Astrocyte (in vitro differentiated cells and primary cell): ENCODE data around the gene ZNF749. TPM values are rescaled to one million over a fixed set of nuclear protein-coding genes. Genes with fewer than 3 reads are reported as not detected.

ENCODE experiments used
- DNase-seq: peaks from one replicate; pipeline ENCODE4 v3.0.0-alpha.2; 2010; ENCODE audit warnings: low read depth
- FAIRE-seq: peaks from 2 replicates; lab custom pipeline; 2011; peaks lifted over from hg19 to GRCh38; lab: Jason Lieb, UNC
- H2AFZ ChIP-seq: 2 replicates; pipeline ENCODE4 v1.6.0; 2012; ENCODE audit warnings: low read depth, low read length, inconsistent platforms
- H3K27ac ChIP-seq: 2 replicates; pipeline ENCODE4 v1.5.1; 2011; ENCODE audit warnings: low read depth, low read length, inconsistent platforms
- H3K27me3 ChIP-seq: 2 replicates; pipeline ENCODE4 v1.6.0; 2011; ENCODE audit warnings: low read length, inconsistent platforms; ENCODE audit not compliant: insufficient read depth
- H3K36me3 ChIP-seq: 2 replicates; pipeline ENCODE4 v1.5.1; 2011; ENCODE audit warnings: low read length, inconsistent platforms; ENCODE audit not compliant: insufficient read depth
- H3K4me1 ChIP-seq: 2 replicates; pipeline ENCODE4 v1.5.1; 2011; ENCODE audit warnings: low read length, inconsistent platforms; ENCODE audit not compliant: insufficient read depth
- H3K4me2 ChIP-seq: 2 replicates; pipeline ENCODE4 v1.6.0; 2012; ENCODE audit warnings: low read length, inconsistent platforms
- H3K4me3 ChIP-seq: 2 replicates; pipeline ENCODE4 v1.5.1; 2011; ENCODE audit warnings: low read depth, mild to moderate bottlenecking, low read length, inconsistent platforms; ENCODE audit not compliant: insufficient read depth
- H3K79me2 ChIP-seq: 2 replicates; pipeline ENCODE4 v1.6.0; 2012; ENCODE audit warnings: mild to moderate bottlenecking, low read length, inconsistent platforms; ENCODE audit not compliant: insufficient read depth
- H3K9ac ChIP-seq: 2 replicates; pipeline ENCODE4 v1.6.0; 2012; ENCODE audit warnings: mild to moderate bottlenecking, low read length, inconsistent platforms
- H3K9me3 ChIP-seq: 2 replicates; pipeline ENCODE4 v1.5.1; 2012; ENCODE audit warnings: low read depth, mild to moderate bottlenecking, low read length, inconsistent platforms; ENCODE audit not compliant: insufficient read depth
- H4K20me1 ChIP-seq: 2 replicates; pipeline ENCODE4 v1.6.0; 2012; ENCODE audit warnings: low read length, inconsistent platforms; ENCODE audit not compliant: insufficient read depth
- H3K27ac Mint-ChIP-seq: one replicate; pipeline ENCODE4 v1.8.0; 2021; ENCODE audit warnings: mild to moderate bottlenecking, mixed read lengths; ENCODE audit not compliant: unreplicated experiment
- H3K27me3 Mint-ChIP-seq: one replicate; pipeline ENCODE4 v1.8.0; 2021; ENCODE audit warnings: low read depth, mixed read lengths; ENCODE audit not compliant: unreplicated experiment
- H3K36me3 Mint-ChIP-seq: one replicate; pipeline ENCODE4 v1.8.0; 2021; ENCODE audit warnings: low read depth, mixed read lengths; ENCODE audit not compliant: unreplicated experiment
- H3K4me1 Mint-ChIP-seq: one replicate; pipeline ENCODE4 v1.8.0; 2021; ENCODE audit warnings: low read depth, mixed read lengths; ENCODE audit not compliant: unreplicated experiment
- H3K4me3 Mint-ChIP-seq: one replicate; pipeline ENCODE4 v1.8.0; 2021; ENCODE audit warnings: mild to moderate bottlenecking, moderate library complexity, mixed read lengths; ENCODE audit not compliant: unreplicated experiment
- H3K9me3 Mint-ChIP-seq: one replicate; pipeline ENCODE4 v1.8.0; 2021; ENCODE audit warnings: mild to moderate bottlenecking, mixed read lengths; ENCODE audit not compliant: unreplicated experiment
- CTCF ChIP-seq: IDR thresholded peaks from 2 replicates; pipeline ENCODE4 v1.5.1; 2011; ENCODE audit warnings: low read depth, mild to moderate bottlenecking, inconsistent platforms, low read length, moderate library complexity; ENCODE audit not compliant: insufficient read depth
- EZH2 ChIP-seq: IDR thresholded peaks from 2 replicates; pipeline ENCODE4 v1.6.1; 2012; ENCODE audit warnings: mild to moderate bottlenecking, low read length, inconsistent platforms; ENCODE audit not compliant: insufficient read depth
- total RNA-seq: library from RNA; stranded (reverse); gene quantifications from 2 replicates; pipeline ENCODE4 v1.2.1, GENCODE V29; 2021

The ZNF749 gene
- total RNA-seq, 1 donor from 2014 or later = 16.2 TPM

DNA sequence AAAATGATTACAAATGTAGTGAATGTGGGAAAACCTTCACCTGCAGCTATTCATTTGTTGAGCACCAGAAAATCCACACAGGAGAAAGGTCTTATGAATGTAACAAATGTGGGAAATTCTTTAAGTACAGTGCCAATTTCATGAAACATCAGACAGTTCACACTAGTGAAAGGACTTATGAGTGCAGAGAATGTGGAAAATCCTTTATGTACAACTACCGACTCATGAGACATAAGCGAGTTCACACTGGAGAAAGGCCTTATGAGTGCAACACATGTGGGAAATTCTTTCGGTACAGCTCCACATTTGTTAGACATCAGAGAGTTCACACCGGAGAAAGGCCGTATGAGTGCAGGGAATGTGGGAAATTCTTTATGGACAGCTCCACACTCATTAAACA lies 36.3 kb upstream of the ZNF749 start:
- Mint-ChIP-seq H3K27ac (no peak overlapping the region), H3K4me1 (peaks cover 3% of the 10 kb centered on the region), H3K9me3 (peaks cover 19% of the 10 kb centered on the region), H3K36me3 (peaks cover 62% of the 10 kb centered on the region), H3K27me3 (no peaks in the 10 kb centered on the region), H3K4me3 (no peak overlapping the region)
- DNase-seq (no peak), FAIRE-seq (no peak)
- Histone ChIP-seq H3K4me3 (no peak overlapping the region), H3K4me1 (no peaks in the 10 kb centered on the region), H3K36me3 (peaks cover 26% of the 10 kb centered on the region), H3K4me2 (no peak overlapping the region), H3K27me3 (no peaks in the 10 kb centered on the region), H2AFZ (no peak overlapping the region), H3K9ac (no peak overlapping the region), H3K79me2 (peaks cover 35% of the 10 kb centered on the region), H3K9me3 (peaks cover 59% of the 10 kb centered on the region), H4K20me1 (no peaks in the 10 kb centered on the region), H3K27ac (no peak overlapping the region)
- TF ChIP-seq EZH2 = no peak
- TF ChIP-seq CTCF = no peak

DNA sequence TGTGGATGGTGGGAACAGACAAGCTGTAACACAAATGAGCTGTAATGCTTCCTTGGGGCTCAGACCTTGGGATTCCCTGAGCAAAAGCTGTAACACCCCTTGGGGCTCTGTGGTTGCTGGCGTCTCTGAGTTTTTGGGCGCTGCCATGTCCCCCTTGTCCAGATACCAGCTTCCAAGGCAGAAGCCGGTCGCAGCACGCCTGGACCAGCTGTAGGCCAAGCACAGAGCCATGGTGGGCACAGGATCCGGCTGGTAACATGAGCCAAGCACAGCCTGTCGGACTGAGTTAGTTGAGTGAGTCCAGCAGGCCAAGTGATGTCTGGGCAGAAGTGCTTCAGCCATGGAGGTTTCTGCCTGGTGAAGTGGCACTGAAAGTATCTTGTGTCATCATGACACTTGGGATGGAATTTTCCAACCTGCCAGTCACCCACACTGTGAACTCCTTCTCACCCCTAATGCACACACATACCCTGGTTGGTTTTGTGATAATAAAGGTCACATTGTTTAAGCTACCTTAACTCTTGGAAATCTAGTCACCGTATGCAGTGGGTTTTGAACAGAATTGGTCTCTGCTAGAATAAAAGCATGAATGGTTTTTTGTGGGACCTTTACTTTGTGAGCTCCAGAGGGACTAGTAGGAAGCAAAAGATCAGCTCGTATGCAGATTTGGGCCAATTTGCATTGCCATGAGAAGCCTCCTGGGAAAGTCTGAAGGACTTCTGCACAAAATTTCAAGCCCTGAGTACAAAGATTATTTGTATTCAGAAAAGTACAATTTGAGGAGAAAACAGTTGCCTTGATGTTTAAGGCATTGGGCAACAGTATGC lies 31.2 kb upstream of the ZNF749 start:
- Histone ChIP-seq H3K4me2 (no peak overlapping the region), H2AFZ (no peak overlapping the region), H4K20me1 (no peaks in the 10 kb centered on the region), H3K4me1 (no peaks in the 10 kb centered on the region), H3K4me3 (no peak overlapping the region), H3K27me3 (no peaks in the 10 kb centered on the region), H3K9me3 (peaks cover 39% of the 10 kb centered on the region), H3K27ac (no peak overlapping the region), H3K79me2 (peaks cover 2% of the 10 kb centered on the region), H3K36me3 (peaks cover 10% of the 10 kb centered on the region), H3K9ac (no peak overlapping the region)
- H3K36me3 Mint-ChIP-seq = peaks cover 28% of the 10 kb centered on the region
- peak overlapping the region; percentile 14 for H3K27ac Mint-ChIP-seq
- peaks cover 1% of the 10 kb centered on the region for H3K4me1 Mint-ChIP-seq
- H3K27me3 Mint-ChIP-seq = no peaks in the 10 kb centered on the region
- no peak for DNase-seq
- FAIRE-seq = no peak
- no peak for TF ChIP-seq EZH2
- no peak for TF ChIP-seq CTCF
- H3K4me3 Mint-ChIP-seq = no peak overlapping the region
- H3K9me3 Mint-ChIP-seq = peaks cover 8% of the 10 kb centered on the region
